GM12878 (cell line): ENCODE measurements around the gene ZFP91. TPM values are rescaled to one million over a fixed set of nuclear protein-coding genes. Genes with fewer than 3 reads are reported as not detected.

Experiments used
- BHLHE40 ChIP-seq, 2 experiments: fragments of 450-650 bp in 1 of 2; IDR thresholded peaks; 2 replicates each; pipeline ENCODE4 v1.6.1; 2011 to 2017; ENCODE audit warnings: low read depth in 2 of 2, borderline replicate concordance in 1 of 2, improper control_type of control experiment in 1 of 2, low read length in 1 of 2, mild to moderate bottlenecking in 1 of 2
- STAT1 ChIP-seq: fragments of 450-650 bp; conservative IDR thresholded peaks from 2 replicates; pipeline ENCODE4 v1.6.1; 2014; ENCODE audit warnings: antibody characterized with exemption, mild to moderate bottlenecking
- ZNF384 ChIP-seq: IDR thresholded peaks from 2 replicates; pipeline ENCODE4 v1.6.1; 2012; ENCODE audit warnings: low read depth, mild to moderate bottlenecking, low read length, improper control_type of control experiment, borderline replicate concordance
- polyA plus RNA-seq, 11 experiments: library from polyadenylated mRNA; depleted of rRNA in 4 of 11; unstranded in 6 of 11; stranded (reverse) in 5 of 11; fragments of >200 nt; fragmentation: Nextera tagmentation in 4 of 11; fragmentation: Illumina TruSeq in 1 of 11; extraction: Ambion mirVana in 4 of 11; extraction: Trizol in 1 of 11; gene quantifications; 1 replicate in 1 of 11; 2 replicates in 10 of 11; pipeline versions ENCODE4 v1.2.1 to v1.2.3, GENCODE V29; 2011 to 2016; ENCODE audit warnings: inconsistent platforms in 2 of 11, missing spikeins in 2 of 11, low read depth in 1 of 11
- total RNA-seq, 4 experiments: library from RNA; depleted of rRNA in 3 of 4; stranded (reverse); fragments of >200 nt in 3 of 4; fragmentation: Illumina TruSeq in 1 of 4; extraction: Trizol in 1 of 4; gene quantifications; 2 replicates each; pipeline versions ENCODE4 v1.2.1 to v1.2.3, GENCODE V29; 2013 to 2021
- TF ChIP-seq, protein P1 (sequence below): fragments of 450-650 bp; IDR thresholded peaks from 2 replicates; pipeline ENCODE4 v1.6.1; 2017; ENCODE audit warnings: borderline replicate concordance
- TF ChIP-seq, protein P2 (sequence below): IDR thresholded peaks from 2 replicates; pipeline ENCODE4 v1.6.1; 2011; ENCODE audit warnings: borderline replicate concordance, low read depth, mild to moderate bottlenecking, moderate library complexity, low read length; ENCODE audit not compliant: insufficient read depth, poor library complexity, severe bottlenecking
- TF ChIP-seq, protein P3 (sequence below): IDR thresholded peaks from 2 replicates; pipeline ENCODE4 v1.6.1; 2011; ENCODE audit warnings: low read depth, low read length, improper control_type of control experiment, borderline replicate concordance

The ZFP91 gene
- total and polyA plus RNA-seq, 10 of the 15 experiments (the other 5 are each of a cell fraction or from before 2014, with no cell fraction given), result 12.9 to 54.1 (median 31.7) TPM

DNA sequence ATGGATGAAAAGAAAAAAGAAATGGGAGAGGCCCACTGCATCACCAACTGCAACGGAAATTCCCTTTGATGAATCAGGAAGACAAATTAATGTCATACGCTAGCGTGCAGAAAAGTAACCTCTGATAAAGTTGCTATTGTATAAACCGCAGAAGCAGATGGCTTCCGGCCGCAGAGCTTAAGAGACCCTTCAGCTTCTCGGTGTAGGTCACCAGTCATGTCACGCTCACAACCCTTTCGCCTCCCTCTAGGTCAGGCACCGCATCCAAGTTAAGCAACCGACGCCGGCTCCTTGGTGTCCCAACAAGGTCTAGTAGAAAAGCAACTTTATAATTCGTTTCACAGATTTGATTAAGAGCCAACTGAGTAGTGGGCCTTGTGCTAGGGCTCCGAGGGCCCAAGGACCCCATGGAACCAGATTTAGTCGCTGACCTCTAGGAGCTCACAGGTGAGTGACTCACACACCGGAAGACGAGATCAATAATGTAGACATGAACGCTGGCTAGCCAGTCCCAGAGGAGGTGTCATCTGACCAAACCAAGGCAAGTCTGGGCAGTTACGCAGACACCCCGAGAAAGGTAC, 1.2 kb upstream of the ZFP91 start (continued):
- TF ChIP-seq, protein P1, sequence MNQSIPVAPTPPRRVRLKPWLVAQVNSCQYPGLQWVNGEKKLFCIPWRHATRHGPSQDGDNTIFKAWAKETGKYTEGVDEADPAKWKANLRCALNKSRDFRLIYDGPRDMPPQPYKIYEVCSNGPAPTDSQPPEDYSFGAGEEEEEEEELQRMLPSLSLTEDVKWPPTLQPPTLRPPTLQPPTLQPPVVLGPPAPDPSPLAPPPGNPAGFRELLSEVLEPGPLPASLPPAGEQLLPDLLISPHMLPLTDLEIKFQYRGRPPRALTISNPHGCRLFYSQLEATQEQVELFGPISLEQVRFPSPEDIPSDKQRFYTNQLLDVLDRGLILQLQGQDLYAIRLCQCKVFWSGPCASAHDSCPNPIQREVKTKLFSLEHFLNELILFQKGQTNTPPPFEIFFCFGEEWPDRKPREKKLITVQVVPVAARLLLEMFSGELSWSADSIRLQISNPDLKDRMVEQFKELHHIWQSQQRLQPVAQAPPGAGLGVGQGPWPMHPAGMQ, result 0 out of 2 replicates have a peak, but pooled peaks have one; percentile 20
- TF ChIP-seq BHLHE40 (IDR thresholded peaks at IDR 0.05; ENCODE audit: borderline replicate concordance in 1 of 2, low read depth in 2 of 2, low read length in 1 of 2) (peak; percentile 38 to 53; a peak in 2 of 4 replicates), ZNF384 (no peak), STAT1 (peak; percentile 83; the same call in 1 of the 2 replicates)
- TF ChIP-seq, protein P2, sequence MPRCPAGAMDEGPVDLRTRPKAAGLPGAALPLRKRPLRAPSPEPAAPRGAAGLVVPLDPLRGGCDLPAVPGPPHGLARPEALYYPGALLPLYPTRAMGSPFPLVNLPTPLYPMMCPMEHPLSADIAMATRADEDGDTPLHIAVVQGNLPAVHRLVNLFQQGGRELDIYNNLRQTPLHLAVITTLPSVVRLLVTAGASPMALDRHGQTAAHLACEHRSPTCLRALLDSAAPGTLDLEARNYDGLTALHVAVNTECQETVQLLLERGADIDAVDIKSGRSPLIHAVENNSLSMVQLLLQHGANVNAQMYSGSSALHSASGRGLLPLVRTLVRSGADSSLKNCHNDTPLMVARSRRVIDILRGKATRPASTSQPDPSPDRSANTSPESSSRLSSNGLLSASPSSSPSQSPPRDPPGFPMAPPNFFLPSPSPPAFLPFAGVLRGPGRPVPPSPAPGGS, result no peak
- TF ChIP-seq, protein P3, sequence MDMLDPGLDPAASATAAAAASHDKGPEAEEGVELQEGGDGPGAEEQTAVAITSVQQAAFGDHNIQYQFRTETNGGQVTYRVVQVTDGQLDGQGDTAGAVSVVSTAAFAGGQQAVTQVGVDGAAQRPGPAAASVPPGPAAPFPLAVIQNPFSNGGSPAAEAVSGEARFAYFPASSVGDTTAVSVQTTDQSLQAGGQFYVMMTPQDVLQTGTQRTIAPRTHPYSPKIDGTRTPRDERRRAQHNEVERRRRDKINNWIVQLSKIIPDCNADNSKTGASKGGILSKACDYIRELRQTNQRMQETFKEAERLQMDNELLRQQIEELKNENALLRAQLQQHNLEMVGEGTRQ, result peak; percentile 41; the same call in 1 of the 2 replicates
- TF ChIP-seq, all 136 proteins: peak for 80
